ENCODE results near the gene IL34. TPM values are rescaled to one million over a fixed set of nuclear protein-coding genes. Genes with fewer than 3 reads are reported as not detected.
"Not testable (repeated sequence)": the region's sequence is repeated elsewhere in the genome, so short reads cannot be mapped to it uniquely, and the experiment has no call there.

The IL34 gene
- total and polyA plus RNA-seq, 9 donors: 0.88 to 4.0 (median 1.8) TPM

- TF ChIP-seq CTCF (IDR thresholded peaks at IDR 0.05) (no peak), POLR2A (IDR thresholded peaks at IDR 0.05) (no peak), EP300 (IDR thresholded peaks at IDR 0.05) (no peak)
- Histone ChIP-seq H3K9me3 (no peaks in the 10 kb centered on the region), H3K27me3 (no peaks in the 10 kb centered on the region), H3K4me3 (no peak overlapping the region), H3K4me1 (ENCODE audit: insufficient read depth) (peaks cover 3% of the 10 kb centered on the region), H3K36me3 (no peaks in the 10 kb centered on the region), H3K27ac (no peak overlapping the region)
- 27 to 45% (median 44%) methylated on average over 5 of the region's 5 CpGs for WGBS, 3 donors
- DNase-seq: no peak
- intact Hi-C loops (cut with DNase I): no loop called here
Observed at GRCh38 chr16:70614208-70614951, 32.0 kb upstream of the IL34 start.

- intact Hi-C loops (cut with DNase I): no loop called here
- WGBS, 3 donors: 87 to 90% (median 90%) methylated on average over 5 of the region's 5 CpGs
- no peaks in the 10 kb centered on the region for H3K27me3 ChIP-seq
- H3K36me3 ChIP-seq: no peaks in the 10 kb centered on the region
- peaks cover 3% of the 10 kb centered on the region for H3K4me1 ChIP-seq (ENCODE audit: insufficient read depth)
- no peak for TF ChIP-seq EP300 (IDR thresholded peaks at IDR 0.05)
- TF ChIP-seq CTCF (IDR thresholded peaks at IDR 0.05): no peak
- no peak overlapping the region for H3K4me3 ChIP-seq
- H3K27ac ChIP-seq: no peak overlapping the region
- DNase-seq: no peak
- H3K9me3 ChIP-seq: no peaks in the 10 kb centered on the region
Observed at GRCh38 chr16:70615945-70616344, 30.4 kb upstream of the IL34 start.

- DNase-seq; H3K36me3 ChIP-seq; H3K27ac ChIP-seq; intact Hi-C loops (cut with DNase I); H3K4me1 ChIP-seq (ENCODE audit: insufficient read depth); H3K27me3 ChIP-seq; H3K9me3 ChIP-seq; H3K4me3 ChIP-seq: not testable (repeated sequence)
- 85 to 92% (median 86%) methylated on average over 3 of the region's 3 CpGs for WGBS, 3 donors
Observed at GRCh38 chr16:70621864-70622263, 24.5 kb upstream of the IL34 start.

GRCh38 chr16:70627696-70628095, 18.7 kb upstream of the IL34 start:
- no peak for TF ChIP-seq EP300 (IDR thresholded peaks at IDR 0.05)
- TF ChIP-seq POLR2A (IDR thresholded peaks at IDR 0.05): no peak
- no peak for TF ChIP-seq CTCF (IDR thresholded peaks at IDR 0.05)
- intact Hi-C loops (cut with DNase I): no loop called here
- no peak overlapping the region for H3K27ac ChIP-seq

GRCh38 chr16:70630960-70631745, 15.2 kb upstream of the IL34 start:
- WGBS, 3 donors: 64 to 72% (median 68%) methylated on average over 3 of the region's 3 CpGs
- H3K27me3 ChIP-seq: no peaks in the 10 kb centered on the region
- DNase-seq: no peak
- TF ChIP-seq POLR2A (IDR thresholded peaks at IDR 0.05) (no peak), EP300 (IDR thresholded peaks at IDR 0.05) (no peak), CTCF (IDR thresholded peaks at IDR 0.05) (no peak)
- peak overlapping the region in 1 of 2 donors; percentile 33 for H3K27ac ChIP-seq
- no peak overlapping the region for H3K4me3 ChIP-seq
- H3K36me3 ChIP-seq: no peaks in the 10 kb centered on the region
- peaks cover 2% of the 10 kb centered on the region for H3K4me1 ChIP-seq (ENCODE audit: insufficient read depth)
- intact Hi-C loops (cut with DNase I): no loop called here
- no peaks in the 10 kb centered on the region for H3K9me3 ChIP-seq

More at GRCh38 chr16:70627696-70628095, 18.7 kb upstream of the IL34 start:
- no peaks in the 10 kb centered on the region for H3K36me3 ChIP-seq
- no peaks in the 10 kb centered on the region for H3K4me1 ChIP-seq (ENCODE audit: insufficient read depth)
- no peaks in the 10 kb centered on the region for H3K9me3 ChIP-seq
- no peaks in the 10 kb centered on the region for H3K27me3 ChIP-seq
- H3K4me3 ChIP-seq: no peak overlapping the region
- 65 to 73% (median 72%) methylated on average over 3 of the region's 3 CpGs for WGBS, 3 donors
- no peak for DNase-seq
